Naive thymus-derived CD8-positive, alpha-beta T cell (primary cell): ENCODE data around the gene OARD1. TPM values are rescaled to one million over a fixed set of nuclear protein-coding genes. Genes with fewer than 3 reads are reported as not detected.
"Not testable (repeated sequence)": the region's sequence is repeated elsewhere in the genome, so short reads cannot be mapped to it uniquely, and the experiment has no call there.

ENCODE experiments used
- ATAC-seq, 2 donors: fragments of 150-1000 bp; cut with Tn5 transposase in 1 of 2; sonication (Bioruptor Pico), chemical (Tn5 transposase) in 1 of 2; 1 replicate in 1 of 2; 2 replicates in 1 of 2; pipeline ENCODE4 v1.10.0; 2021; ENCODE audit warnings: mild to moderate bottlenecking in 2 of 2, moderate library complexity in 2 of 2
- POLR2A ChIA-PET: fragments of 350-600 bp; sonication (Branson Sonifier 250); formaldehyde crosslinking; loops from one replicate; lab custom pipeline; 2021; ENCODE audit warnings: antibody characterized with exemption; lab: Charles Lee
- DNase-seq, 10 donors: peaks; one replicate each; pipeline versions ENCODE4 v3.0.0 to v3.0.0-alpha.2; 2020 to 2022
- H3K27ac Mint-ChIP-seq, 10 donors: one replicate each; pipeline ENCODE4 v1.8.0; 2020 to 2022; ENCODE audit warnings: mild to moderate bottlenecking in 10 of 10, mixed read lengths in 10 of 10, moderate library complexity in 4 of 10, inconsistent platforms in 1 of 10
- H3K27me3 Mint-ChIP-seq, 5 donors: one replicate each; pipeline ENCODE4 v1.8.0; 2021 to 2022; ENCODE audit warnings: mixed read lengths in 5 of 5
- H3K36me3 Mint-ChIP-seq, 3 donors: one replicate each; pipeline ENCODE4 v1.8.0; 2020 to 2022; ENCODE audit warnings: mixed read lengths in 3 of 3, mild to moderate bottlenecking in 2 of 3, inconsistent platforms in 1 of 3
- H3K4me1 Mint-ChIP-seq, 4 donors: one replicate each; pipeline ENCODE4 v1.8.0; 2021 to 2022; ENCODE audit warnings: mixed read lengths in 4 of 4
- H3K4me3 Mint-ChIP-seq, 10 donors: one replicate each; pipeline ENCODE4 v1.8.0; 2020 to 2022; ENCODE audit warnings: mild to moderate bottlenecking in 10 of 10, mixed read lengths in 10 of 10, moderate library complexity in 6 of 10, inconsistent platforms in 1 of 10
- H3K9me3 Mint-ChIP-seq, 9 donors: one replicate each; pipeline ENCODE4 v1.8.0; 2020 to 2022; ENCODE audit warnings: mixed read lengths in 9 of 9, mild to moderate bottlenecking in 3 of 9, inconsistent platforms in 1 of 9, moderate library complexity in 1 of 9
- polyA plus RNA-seq, 3 donors: library from polyadenylated mRNA; unstranded; fragments of 300-500 nt; fragmentation: Illumina TruSeq; gene quantifications; one replicate each; pipeline ENCODE4 v1.2.3, GENCODE V29; 2021
- total RNA-seq, 8 experiments: library from RNA in 2 of 8; stranded (reverse) in 2 of 8; gene quantifications; one replicate each; pipeline ENCODE4 v1.2.3 and lab custom pipeline; 2021 to 2026

OARD1 gene, protein sequence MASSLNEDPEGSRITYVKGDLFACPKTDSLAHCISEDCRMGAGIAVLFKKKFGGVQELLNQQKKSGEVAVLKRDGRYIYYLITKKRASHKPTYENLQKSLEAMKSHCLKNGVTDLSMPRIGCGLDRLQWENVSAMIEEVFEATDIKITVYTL
- total RNA-seq, result 10 to 100 TPM; 48.7 to 52.1 TPM
- polyA plus RNA-seq, result 10 to 100 TPM; 41.2 to 48.5 (median 48.1) TPM
- 28.7 to 56.0 (median 45.9) reads per million in 6 experiments for total RNA-seq (lab: John Stamatoyannopoulos, UW)

DNA sequence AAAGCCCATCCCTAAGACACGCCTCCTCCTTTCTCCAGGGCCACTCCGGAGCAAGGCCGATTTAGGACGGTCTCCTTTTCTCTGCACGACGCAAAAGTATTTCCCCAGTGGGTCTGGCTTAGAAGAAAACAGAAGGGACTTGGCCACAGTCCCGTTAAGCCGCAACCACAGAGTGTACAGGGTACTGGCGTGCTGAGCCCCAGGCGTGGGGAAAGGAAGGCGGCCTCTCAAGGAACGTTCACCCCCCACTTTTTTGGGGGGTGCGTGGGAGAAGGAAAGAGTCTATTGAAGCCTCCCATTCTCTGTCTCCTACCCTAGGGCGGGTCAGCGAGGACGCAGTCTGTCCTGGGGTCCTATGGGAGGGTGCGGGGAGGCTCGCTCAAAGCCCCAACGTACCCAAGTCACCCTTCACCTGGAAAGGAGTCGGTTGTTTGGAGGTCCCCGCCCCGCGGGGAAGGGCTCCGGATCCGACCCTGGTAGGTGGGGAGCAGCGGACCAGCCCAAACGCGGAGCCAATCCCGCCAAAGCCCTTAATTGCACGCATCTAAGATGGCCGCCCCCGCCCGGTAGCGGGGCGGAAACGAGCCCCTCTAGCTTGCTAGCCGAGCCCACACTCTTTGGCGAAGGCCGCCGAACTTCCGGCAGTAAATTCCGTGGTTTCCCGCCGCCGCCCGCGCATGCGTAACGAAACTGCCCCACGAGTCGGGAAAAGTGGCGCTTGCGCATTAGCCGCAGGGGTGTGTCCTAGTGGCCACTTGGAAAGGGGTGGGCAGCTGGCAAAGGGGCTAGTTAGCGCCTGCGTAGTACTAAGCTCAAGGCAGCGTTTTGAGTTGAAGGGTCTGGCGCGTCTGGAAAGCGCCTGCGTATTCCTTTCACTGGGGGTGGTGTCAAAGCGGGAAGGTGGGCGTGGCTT is at the start of gene OARD1:
TSS of gene OARD1 (minus strand) at position 434 of the 913 bp plus-strand sequence. CDS start 722 bp downstream, outside the sequence.
- Mint-ChIP-seq H3K36me3 (peaks cover 4 to 35% (median 7%) of the 10 kb centered on the region in 3 donors), H3K27me3 (peaks cover 0 to 4% (median 0%) of the 10 kb centered on the region in 5 donors), H3K4me1 (peaks cover 22 to 61% (median 50%) of the 10 kb centered on the region in 4 donors), H3K9me3 (no peaks in the 10 kb centered on the region), H3K27ac (peak within 1 kb of the TSS; percentile 92 to 99 (median 98)), H3K4me3 (peak within 1 kb of the TSS; percentile 93 to 98 (median 96))
- POLR2A ChIA-PET, result interaction anchor here (0.8 to 1.9 kb wide), 11 partner anchors 8 to 1711 kb away, joined by 3 to 10 read pairs (median 4); partner anchors contain the start of gene TREML2
- ATAC-seq (peak; percentile 75 to 79), DNase-seq (peak; percentile 99 to 100 (median 100))

DNA sequence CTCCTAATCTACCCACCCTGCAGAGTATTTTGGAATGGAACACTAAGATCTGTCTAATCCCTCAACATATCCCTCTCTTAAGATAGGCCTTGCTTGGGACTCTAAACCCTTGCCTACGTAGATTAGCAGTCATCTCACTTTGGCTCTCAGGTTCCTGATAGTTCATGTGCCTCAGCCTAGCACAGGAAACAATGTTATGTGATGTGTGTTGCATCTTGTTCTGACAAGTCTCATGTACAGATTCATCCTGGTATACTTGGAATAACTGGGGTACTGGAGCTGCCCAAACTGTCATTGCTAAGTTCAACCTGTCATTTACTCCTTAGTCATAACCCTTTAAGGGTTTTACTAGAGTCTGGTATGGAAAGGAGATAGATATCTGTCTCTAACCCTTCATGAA is 47.9 kb upstream of the OARD1 start:
- Mint-ChIP-seq H3K36me3 (peaks cover 13 to 50% (median 40%) of the 10 kb centered on the region in 3 donors), H3K4me3 (no peak overlapping the region), H3K4me1 (peaks cover 0 to 3% (median 0%) of the 10 kb centered on the region in 4 donors), H3K27ac (no peak overlapping the region), H3K9me3 (no peaks in the 10 kb centered on the region), H3K27me3 (no peaks in the 10 kb centered on the region)
- ATAC-seq, result no peak
- DNase-seq, result no peak
- POLR2A ChIA-PET, result no interaction called here

DNA sequence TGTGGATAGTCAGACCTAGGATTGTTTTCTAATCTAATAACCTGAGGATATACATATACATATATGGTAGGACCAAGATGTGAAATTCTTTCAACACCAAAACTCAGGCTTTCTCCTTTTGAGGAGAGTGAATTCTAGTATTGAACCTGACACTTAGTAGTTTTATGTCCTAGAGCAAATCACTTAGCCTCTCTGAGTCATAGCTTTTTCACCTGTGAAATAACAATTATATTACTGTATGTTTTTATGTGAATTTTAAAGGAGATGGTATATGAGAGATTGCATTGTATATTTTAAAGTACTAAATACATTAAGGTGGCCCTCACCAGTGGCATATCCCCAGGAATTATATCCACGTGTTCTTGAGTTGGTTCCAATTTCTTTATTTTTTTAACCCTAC is 47.4 kb upstream of the OARD1 start:
- Mint-ChIP-seq H3K36me3 (peaks cover 13 to 47% (median 38%) of the 10 kb centered on the region in 3 donors), H3K9me3 (no peaks in the 10 kb centered on the region), H3K4me1 (peaks cover 0 to 3% (median 0%) of the 10 kb centered on the region in 4 donors), H3K27ac (no peak overlapping the region), H3K4me3 (no peak overlapping the region), H3K27me3 (no peaks in the 10 kb centered on the region)
- POLR2A ChIA-PET, result no interaction called here
- no peak for ATAC-seq
- no peak for DNase-seq

DNA sequence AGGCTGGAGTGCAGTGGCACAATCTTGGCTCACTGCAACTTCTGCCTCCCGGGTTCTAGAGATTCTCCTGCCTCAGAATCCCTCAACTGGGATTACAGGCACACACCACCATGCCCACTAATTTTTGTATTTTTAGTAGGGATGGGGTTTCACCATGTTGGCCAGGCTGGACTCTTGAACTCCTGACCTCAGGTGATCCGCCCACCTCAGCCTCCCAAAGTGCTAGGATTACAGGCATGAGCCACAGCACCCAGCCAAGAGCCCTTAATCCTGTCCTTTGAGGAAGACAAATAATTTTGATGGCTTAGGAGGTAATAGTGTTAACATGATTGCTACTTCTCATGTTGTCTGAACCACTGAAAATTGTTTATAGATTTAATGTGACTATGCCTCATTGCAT is 42.9 kb upstream of the OARD1 start:
- not testable (repeated sequence) for H3K9me3 Mint-ChIP-seq, ATAC-seq, H3K27me3 Mint-ChIP-seq, H3K27ac Mint-ChIP-seq, DNase-seq, H3K4me3 Mint-ChIP-seq, H3K4me1 Mint-ChIP-seq
- POLR2A ChIA-PET, result interaction anchor here (0.6 kb wide), 1 partner anchor 16 kb away, joined by 4 read pairs; no protein-coding TSS in a partner anchor
- H3K36me3 Mint-ChIP-seq, result peaks cover 6 to 38% (median 15%) of the 10 kb centered on the region in 3 donors

DNA sequence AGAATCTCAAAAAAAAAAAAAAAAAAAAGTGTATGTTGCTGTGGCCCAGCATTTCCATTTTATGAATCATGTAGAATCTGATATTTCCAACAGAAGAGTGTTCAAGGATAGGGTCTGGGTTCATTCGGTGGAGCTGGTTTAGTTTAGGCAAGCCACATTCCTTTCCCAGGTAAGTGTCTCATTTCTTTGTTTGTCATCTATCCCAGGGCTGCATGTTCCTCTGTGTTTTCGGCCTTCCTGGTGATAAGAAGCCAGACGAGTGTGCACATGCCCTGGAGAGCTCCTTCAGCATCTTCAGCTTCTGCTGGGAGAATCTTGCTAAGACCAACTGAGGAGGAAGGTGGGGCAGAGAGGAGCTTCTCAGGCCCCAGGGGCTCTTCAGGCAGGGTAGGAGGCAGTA is 38.9 kb upstream of the OARD1 start:
- peaks cover 0 to 1% (median 0%) of the 10 kb centered on the region in 4 donors for H3K4me1 Mint-ChIP-seq
- H3K4me3 Mint-ChIP-seq, result no peak overlapping the region
- POLR2A ChIA-PET, result no interaction called here
- no peaks in the 10 kb centered on the region for H3K27me3 Mint-ChIP-seq
- peak overlapping the region in 1 of 10 donors; percentile 27 for H3K27ac Mint-ChIP-seq
- no peaks in the 10 kb centered on the region for H3K9me3 Mint-ChIP-seq
- ATAC-seq (no peak), DNase-seq (no peak)
- H3K36me3 Mint-ChIP-seq, result peaks cover 0 to 31% (median 6%) of the 10 kb centered on the region in 3 donors

DNA sequence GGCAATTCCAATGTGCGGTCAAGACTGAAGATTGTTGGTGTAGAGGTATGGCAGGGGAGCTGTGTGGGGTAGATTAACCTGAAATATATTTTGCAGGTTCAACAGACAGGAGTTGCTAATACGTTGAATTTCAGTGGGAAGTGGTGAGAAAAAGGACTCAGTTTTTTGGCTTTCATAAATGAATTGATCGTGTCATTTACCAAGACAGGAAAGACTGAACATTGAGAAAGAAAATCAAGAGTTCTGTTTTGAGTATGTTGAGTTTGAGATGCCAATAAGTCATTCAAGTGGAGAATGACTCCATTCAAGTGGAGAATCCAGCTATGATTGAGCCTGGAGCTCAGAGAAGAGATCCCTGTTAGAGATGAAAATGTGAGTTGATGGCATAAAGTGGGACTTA is 31.7 kb upstream of the OARD1 start:
- no peaks in the 10 kb centered on the region for H3K27me3 Mint-ChIP-seq
- no peak for DNase-seq
- POLR2A ChIA-PET, result no interaction called here

DNA sequence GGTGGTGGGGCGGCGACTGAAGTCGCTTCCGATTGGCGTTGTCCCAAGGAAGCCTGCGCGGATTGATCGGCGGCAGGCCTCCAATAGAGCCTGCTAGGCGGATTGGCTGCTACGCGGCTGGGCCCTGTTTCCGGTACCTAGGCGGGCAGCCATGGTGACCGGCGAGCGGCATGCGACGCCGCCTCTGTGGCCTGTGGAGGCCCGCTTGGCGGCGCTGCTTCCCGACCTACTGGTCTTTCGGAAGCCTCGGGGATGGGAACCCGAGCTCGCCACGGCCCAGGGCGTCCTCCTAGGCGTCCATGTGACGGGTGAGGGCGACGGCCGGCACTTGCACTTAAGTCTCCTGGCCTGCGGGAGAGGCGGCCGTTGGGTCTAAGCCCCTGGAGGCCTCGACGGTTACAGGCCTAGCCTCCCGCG is 28.7 kb upstream of the OARD1 start:
- POLR2A ChIA-PET, result interaction anchor here (0.6 kb wide), 1 partner anchor 178 kb away, joined by 4 read pairs; no protein-coding TSS in a partner anchor
- Mint-ChIP-seq H3K4me1 (peaks cover 9 to 25% (median 19%) of the 10 kb centered on the region in 4 donors), H3K9me3 (no peaks in the 10 kb centered on the region), H3K27ac (peak overlapping the region in 4 of 10 donors; percentile 13 to 70 (median 58)), H3K4me3 (peak overlapping the region in 4 of 10 donors; percentile 17 to 59 (median 30)), H3K36me3 (peaks cover 5 to 59% (median 29%) of the 10 kb centered on the region in 3 donors), H3K27me3 (no peaks in the 10 kb centered on the region)
- DNase-seq (peak in 4 of 10 donors; percentile 7 to 68 (median 44)), ATAC-seq (peak in 1 of 2 donors; percentile 83)

More for the DNA sequence above, 31.7 kb upstream of the OARD1 start:
- Mint-ChIP-seq H3K36me3 (peaks cover 5 to 36% (median 13%) of the 10 kb centered on the region in 3 donors), H3K9me3 (no peaks in the 10 kb centered on the region), H3K27ac (no peak overlapping the region), H3K4me3 (no peak overlapping the region), H3K4me1 (peaks cover 3 to 11% (median 7%) of the 10 kb centered on the region in 4 donors)
- no peak for ATAC-seq

DNA sequence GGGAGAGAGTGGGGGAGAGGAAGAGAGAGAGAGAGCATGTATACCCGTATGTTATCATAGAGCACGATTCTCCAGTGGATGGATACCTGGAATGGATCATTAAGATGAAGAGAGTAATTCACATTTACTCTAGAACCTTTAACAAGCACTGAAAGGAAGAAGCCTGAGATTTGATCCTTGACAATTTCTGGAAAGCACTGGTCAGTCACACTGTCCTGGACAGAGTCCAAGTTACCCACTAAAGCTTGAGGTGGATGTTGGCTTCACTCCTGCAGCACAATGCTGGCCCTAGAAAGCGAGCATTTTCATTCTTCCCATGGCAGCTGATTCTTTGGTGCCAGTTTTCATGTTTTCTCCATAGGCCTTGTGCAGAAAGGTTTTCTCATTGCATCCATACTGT is 26.2 kb upstream of the OARD1 start:
- DNase-seq (no peak), ATAC-seq (no peak)
- Mint-ChIP-seq H3K36me3 (peaks cover 13 to 84% (median 45%) of the 10 kb centered on the region in 3 donors), H3K4me1 (peaks cover 15 to 33% (median 21%) of the 10 kb centered on the region in 4 donors), H3K4me3 (no peak overlapping the region), H3K27ac (peak overlapping the region in 6 of 10 donors; percentile 2 to 65 (median 40)), H3K9me3 (no peaks in the 10 kb centered on the region), H3K27me3 (no peaks in the 10 kb centered on the region)
- POLR2A ChIA-PET, result interaction anchor here (1.8 kb wide), 1 partner anchor 26 kb away, joined by 4 read pairs; the partner anchor contains the start of gene NFYA

DNA sequence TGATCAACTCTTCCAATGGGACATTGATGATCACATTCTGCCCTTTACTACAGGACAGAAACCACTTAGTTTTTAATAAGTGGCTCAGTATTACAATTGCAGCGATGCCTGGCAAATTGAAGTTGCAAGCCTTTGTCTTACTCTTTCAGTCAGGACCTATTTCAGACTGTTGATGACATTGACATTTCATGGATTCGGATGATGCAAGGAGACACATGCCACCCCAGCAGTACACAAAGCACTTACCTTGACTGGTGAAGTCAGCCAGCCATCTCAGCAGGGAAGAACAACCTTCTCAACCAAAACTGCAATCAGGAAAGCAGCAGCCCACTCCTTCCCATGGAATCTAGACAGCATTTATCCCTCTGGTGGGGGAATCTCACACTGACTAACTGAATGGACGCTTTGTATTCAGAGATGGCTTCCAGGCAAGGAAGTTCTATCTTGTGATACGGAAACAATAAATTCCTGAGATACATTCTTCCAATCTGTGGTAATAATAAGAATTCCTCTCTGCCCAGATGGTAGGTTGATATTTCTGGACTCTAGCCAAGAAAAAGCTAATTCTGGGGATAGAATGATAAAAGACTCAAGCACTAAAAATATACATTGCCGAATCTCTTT is 25.4 kb upstream of the OARD1 start:
- Mint-ChIP-seq H3K9me3 (no peaks in the 10 kb centered on the region), H3K4me1 (peaks cover 15 to 33% (median 21%) of the 10 kb centered on the region in 4 donors), H3K36me3 (peaks cover 13 to 91% (median 49%) of the 10 kb centered on the region in 3 donors), H3K4me3 (no peak overlapping the region), H3K27me3 (no peaks in the 10 kb centered on the region), H3K27ac (peak overlapping the region in 4 of 10 donors; percentile 36 to 59 (median 48))
- DNase-seq (no peak), ATAC-seq (no peak)
- POLR2A ChIA-PET, result no interaction called here

DNA sequence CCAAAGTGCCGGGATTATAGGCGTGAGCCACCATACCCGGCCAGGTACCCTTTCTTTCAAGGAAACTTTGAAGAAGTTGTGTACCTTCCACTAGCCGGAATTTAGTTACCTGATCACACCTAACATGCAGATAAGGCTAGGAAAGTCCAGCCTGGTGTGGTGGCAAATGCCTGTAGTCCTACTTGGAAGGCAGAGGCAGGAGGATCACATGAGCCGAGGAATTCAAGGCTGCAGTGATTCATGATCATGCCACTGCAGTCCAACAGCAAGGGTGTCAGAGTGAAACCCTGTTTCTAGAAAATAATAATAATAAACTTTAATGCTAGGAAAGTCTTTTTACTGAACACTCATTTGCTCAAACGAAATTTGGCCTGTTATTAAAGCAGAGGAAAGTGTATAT is 21.6 kb upstream of the OARD1 start:
- Mint-ChIP-seq H3K4me3 (no peak overlapping the region), H3K27me3 (no peaks in the 10 kb centered on the region), H3K36me3 (peaks cover 8 to 96% (median 49%) of the 10 kb centered on the region in 3 donors), H3K27ac (no peak overlapping the region), H3K4me1 (peaks cover 5 to 26% (median 16%) of the 10 kb centered on the region in 4 donors), H3K9me3 (no peaks in the 10 kb centered on the region)
- no peak for ATAC-seq
- POLR2A ChIA-PET, result no interaction called here
- DNase-seq, result no peak

DNA sequence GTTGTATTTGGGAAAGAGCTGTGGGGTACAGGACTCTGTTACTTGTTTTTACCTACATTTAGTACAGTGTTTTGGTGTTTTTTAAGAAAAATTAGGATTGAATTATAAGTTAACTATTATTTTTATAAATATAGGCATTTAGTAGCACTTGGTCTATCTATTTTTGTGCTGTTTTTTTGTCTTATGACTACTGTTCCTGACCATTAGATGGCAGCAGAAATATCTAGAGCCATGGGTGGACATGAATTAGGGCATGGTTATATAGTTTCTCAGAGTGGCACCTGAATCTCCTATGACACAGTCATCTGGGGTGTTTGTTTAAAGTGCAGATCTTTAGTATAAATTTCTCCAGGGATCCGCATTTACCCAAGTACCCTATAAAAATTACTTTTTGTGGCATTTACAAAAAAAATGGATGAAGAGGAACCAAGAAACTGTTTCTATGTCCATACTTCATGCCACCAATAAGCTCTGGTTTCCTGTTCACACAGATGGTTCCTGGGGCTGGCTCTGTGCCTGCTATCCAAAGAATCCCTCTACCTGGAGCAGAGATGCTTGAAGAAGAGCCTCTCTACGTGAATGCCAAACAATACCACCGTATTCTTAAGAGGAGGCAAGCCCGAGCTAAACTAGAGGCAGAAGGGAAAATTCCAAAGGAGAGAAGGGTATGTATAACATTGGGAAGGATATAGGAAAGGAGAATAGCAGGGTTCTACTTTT is 20.4 kb upstream of the OARD1 start:
- Mint-ChIP-seq H3K4me1 (peaks cover 0 to 18% (median 9%) of the 10 kb centered on the region in 4 donors), H3K9me3 (no peaks in the 10 kb centered on the region), H3K36me3 (peaks cover 8 to 93% (median 43%) of the 10 kb centered on the region in 3 donors), H3K27me3 (no peaks in the 10 kb centered on the region), H3K27ac (peak overlapping the region in 3 of 10 donors; percentile 29 to 51 (median 43)), H3K4me3 (no peak overlapping the region)
- DNase-seq, result no peak
- ATAC-seq, result no peak
- POLR2A ChIA-PET, result no interaction called here
